Measurements from ENCODE around the gene FAM50A. TPM values are rescaled to one million over a fixed set of nuclear protein-coding genes. Genes with fewer than 3 reads are reported as not detected.

Gene FAM50A
- total RNA-seq, 1 donor from 2014 or later: 41.1 TPM

DNA sequence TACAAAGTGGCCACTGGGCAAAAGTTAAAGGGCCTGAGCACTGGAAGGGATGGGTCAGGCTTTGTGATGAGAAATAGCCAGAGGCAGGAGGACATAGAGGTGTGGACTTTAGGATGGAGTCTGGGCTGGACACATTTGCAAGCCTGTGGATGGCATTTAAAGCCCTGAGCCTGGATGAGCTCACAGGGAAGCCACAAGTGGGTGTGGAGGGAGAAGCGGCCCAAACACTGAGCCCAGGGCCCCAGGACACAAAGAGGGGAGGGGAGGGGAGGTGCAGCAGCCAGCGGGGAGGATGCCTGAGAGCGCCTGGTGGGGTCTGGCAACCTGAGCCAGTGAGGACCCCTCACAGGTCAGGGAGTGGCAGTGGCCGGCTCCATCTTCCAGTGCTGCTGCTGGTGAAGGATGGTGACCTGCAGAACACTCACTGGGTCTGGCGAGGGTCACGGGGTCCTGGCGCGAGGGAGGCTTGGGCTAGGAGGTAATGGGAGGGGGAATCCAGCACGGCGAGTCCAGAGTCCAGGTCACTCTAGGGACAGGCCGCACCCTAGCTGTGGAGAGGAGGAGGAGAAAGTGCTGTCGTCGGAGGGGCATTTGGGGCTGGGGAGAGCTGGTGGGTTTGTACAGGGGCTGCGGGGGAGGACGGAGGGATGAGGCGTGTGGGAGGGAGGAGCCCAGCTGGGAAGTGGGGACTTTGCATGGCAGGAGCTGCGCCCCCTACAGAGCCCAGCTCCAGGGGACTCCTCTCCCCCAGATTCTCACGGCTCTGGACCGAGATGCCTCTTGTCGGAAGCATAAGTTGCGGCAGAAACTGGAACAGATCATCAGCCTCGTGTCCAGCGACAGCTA lies 28.1 kb downstream of the FAM50A start:
- H3K4me3 ChIP-seq: no peak overlapping the region
- no peak for DNase-seq

GRCh38 chrX:154472685-154473632 lies 29.0 kb downstream of the FAM50A start:
- Histone ChIP-seq H3K27me3 (ENCODE audit: low read depth) (no peaks in the 10 kb centered on the region), H3K27ac (replicated peaks) (no peak overlapping the region), H3K4me3 (no peak overlapping the region), H3K4me1 (peaks cover under 1% of the 10 kb centered on the region), H3K9me3 (replicated peaks) (no peaks in the 10 kb centered on the region), H3K36me3 (peaks cover 20% of the 10 kb centered on the region)
- DNase-seq: no peak
- no peak for TF ChIP-seq CTCF (IDR thresholded peaks at IDR 0.05; ENCODE audit: borderline replicate concordance)
- intact Hi-C loops (cut with micrococcal nuclease): no loop called here

More for the DNA sequence above, 28.1 kb downstream of the FAM50A start:
- peaks cover 20% of the 10 kb centered on the region for H3K36me3 ChIP-seq
- H3K4me1 ChIP-seq: no peaks in the 10 kb centered on the region
- H3K27me3 ChIP-seq (ENCODE audit: low read depth): no peaks in the 10 kb centered on the region
- intact Hi-C loops (cut with micrococcal nuclease): no loop called here
- TF ChIP-seq CTCF (IDR thresholded peaks at IDR 0.05; ENCODE audit: borderline replicate concordance): no peak
- H3K9me3 ChIP-seq (replicated peaks): no peaks in the 10 kb centered on the region
- H3K27ac ChIP-seq (replicated peaks): no peak overlapping the region

DNA sequence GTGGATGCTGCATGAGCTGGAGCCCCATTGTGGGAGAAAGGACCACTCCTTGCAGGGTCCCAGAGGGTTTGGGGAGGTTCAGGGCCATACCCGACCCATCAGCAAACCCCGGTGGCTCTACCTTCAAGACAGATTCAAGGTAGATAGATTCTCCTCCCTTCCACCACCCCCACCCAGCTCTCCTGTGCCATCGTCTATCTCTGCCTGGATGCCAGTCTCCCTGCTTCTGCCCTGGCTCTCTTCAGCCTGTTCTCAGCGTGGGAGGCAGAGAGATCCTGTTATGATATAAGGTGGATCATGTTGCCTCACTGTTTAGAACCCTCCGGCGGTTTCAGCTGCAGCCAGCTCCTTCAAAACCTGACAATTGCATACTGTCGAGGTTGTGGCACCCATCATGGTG lies 29.7 kb downstream of the FAM50A start:
- no peak for TF ChIP-seq CTCF (IDR thresholded peaks at IDR 0.05; ENCODE audit: borderline replicate concordance)
- Histone ChIP-seq H3K9me3 (replicated peaks) (no peaks in the 10 kb centered on the region), H3K27ac (replicated peaks) (no peak overlapping the region), H3K36me3 (peaks cover 16% of the 10 kb centered on the region), H3K4me3 (no peak overlapping the region), H3K27me3 (ENCODE audit: low read depth) (no peaks in the 10 kb centered on the region), H3K4me1 (peaks cover 5% of the 10 kb centered on the region)
- intact Hi-C loops (cut with micrococcal nuclease): no loop called here
- DNase-seq: no peak

DNA sequence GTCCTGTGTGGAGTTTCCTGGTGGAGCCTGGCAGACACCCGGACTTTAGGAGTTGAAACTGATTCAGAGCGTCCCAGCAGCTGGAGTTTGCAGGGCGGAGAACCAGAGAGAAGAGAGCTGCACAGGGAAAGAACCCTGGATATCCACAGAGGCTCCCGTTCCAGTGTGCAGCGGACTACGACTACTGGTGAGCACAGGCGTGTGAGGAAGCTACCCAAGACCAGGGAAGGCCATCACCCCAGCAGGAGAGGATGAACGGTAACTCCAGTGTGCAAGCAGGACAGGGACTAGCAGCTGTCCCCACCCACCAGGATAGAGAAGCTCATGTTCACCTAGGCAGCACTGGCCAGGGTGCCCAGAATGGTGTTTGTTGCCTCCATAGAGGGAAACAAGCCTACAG lies 32.9 kb downstream of the FAM50A start:
- intact Hi-C loops (cut with micrococcal nuclease): no loop called here
- Histone ChIP-seq H3K36me3 (no peaks in the 10 kb centered on the region), H3K27ac (replicated peaks) (no peak overlapping the region), H3K4me3 (no peak overlapping the region), H3K9me3 (replicated peaks) (no peaks in the 10 kb centered on the region), H3K4me1 (peaks cover 5% of the 10 kb centered on the region), H3K27me3 (ENCODE audit: low read depth) (no peaks in the 10 kb centered on the region)
- DNase-seq: no peak
- no peak for TF ChIP-seq CTCF (IDR thresholded peaks at IDR 0.05; ENCODE audit: borderline replicate concordance)

DNA sequence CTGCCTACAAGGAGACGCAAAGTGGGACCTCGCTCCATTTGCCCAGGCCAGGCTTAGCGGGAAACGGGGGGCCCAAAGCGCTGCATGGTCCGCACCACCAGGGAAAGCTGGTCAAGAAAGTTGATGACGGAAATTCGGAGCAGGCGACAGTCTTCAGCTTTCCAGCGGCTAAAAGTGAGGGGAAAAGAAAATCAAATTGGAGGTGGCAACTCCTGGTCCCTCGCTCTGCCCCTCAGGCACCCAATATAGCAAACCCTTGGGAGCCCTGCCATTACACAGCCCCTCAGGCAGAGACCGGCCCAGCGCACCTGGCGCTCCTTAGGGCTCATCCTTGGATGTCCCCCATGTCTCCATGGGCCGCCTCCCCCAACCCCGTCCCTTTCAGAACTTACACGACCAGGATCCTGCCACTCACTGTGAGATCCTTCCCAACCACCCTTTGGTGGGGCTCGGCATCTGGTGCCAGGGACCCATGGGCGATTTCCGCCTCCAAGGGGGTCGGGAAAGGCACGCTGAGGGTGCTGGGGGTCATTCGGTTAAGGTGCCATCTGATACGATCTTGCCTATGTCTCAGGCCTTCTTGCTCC lies 34.0 kb downstream of the FAM50A start:
- Histone ChIP-seq H3K4me3 (peak overlapping the region; percentile 67), H3K27me3 (ENCODE audit: low read depth) (no peaks in the 10 kb centered on the region), H3K4me1 (peaks cover 5% of the 10 kb centered on the region), H3K9me3 (replicated peaks) (no peaks in the 10 kb centered on the region), H3K27ac (replicated peaks) (peak overlapping the region; percentile 91), H3K36me3 (no peaks in the 10 kb centered on the region)
- intact Hi-C loops (cut with micrococcal nuclease): no loop called here
- DNase-seq: no peak
- no peak for TF ChIP-seq CTCF (IDR thresholded peaks at IDR 0.05; ENCODE audit: borderline replicate concordance)

Measured in left ventricle myocardium inferior (tissue), 1 donor.